NCI-H2171 treated with DMSO at 0.1 percent for 48 hours (cell line): Measurements from ENCODE around the gene CEL.
"Not testable (repeated sequence)": the region's sequence is repeated elsewhere in the genome, so short reads cannot be mapped to it uniquely, and the experiment has no call there.

Source experiments
- DNase-seq: peaks from one replicate; lab custom pipeline; 2025; lab: John Stamatoyannopoulos, UW

The CEL gene

DNA sequence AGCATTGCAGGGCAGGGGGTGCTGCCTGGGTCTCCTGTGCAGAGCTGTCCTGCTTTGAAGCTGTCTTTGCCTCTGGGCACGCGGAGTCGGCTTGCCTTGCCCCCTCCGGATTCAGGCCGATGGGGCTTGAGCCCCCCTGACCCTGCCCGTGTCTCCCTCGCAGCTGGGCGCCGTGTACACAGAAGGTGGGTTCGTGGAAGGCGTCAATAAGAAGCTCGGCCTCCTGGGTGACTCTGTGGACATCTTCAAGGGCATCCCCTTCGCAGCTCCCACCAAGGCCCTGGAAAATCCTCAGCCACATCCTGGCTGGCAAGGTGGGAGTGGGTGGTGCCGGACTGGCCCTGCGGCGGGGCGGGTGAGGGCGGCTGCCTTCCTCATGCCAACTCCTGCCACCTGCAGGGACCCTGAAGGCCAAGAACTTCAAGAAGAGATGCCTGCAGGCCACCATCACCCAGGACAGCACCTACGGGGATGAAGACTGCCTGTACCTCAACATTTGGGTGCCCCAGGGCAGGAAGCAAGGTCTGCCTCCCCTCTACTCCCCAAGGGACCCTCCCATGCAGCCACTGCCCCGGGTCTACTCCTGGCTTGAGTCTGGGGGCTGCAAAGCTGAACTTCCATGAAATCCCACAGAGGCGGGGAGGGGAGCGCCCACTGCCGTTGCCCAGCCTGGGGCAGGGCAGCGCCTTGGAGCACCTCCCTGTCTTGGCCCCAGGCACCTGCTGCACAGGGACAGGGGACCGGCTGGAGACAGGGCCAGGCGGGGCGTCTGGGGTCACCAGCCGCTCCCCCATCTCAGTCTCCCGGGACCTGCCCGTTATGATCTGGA lies 2.7 kb downstream of the CEL start:
- no peak for DNase-seq

- DNase-seq = no peak
Observed at GRCh38 chr9:133065070-133065388, 3.2 kb downstream of the CEL start.

DNA sequence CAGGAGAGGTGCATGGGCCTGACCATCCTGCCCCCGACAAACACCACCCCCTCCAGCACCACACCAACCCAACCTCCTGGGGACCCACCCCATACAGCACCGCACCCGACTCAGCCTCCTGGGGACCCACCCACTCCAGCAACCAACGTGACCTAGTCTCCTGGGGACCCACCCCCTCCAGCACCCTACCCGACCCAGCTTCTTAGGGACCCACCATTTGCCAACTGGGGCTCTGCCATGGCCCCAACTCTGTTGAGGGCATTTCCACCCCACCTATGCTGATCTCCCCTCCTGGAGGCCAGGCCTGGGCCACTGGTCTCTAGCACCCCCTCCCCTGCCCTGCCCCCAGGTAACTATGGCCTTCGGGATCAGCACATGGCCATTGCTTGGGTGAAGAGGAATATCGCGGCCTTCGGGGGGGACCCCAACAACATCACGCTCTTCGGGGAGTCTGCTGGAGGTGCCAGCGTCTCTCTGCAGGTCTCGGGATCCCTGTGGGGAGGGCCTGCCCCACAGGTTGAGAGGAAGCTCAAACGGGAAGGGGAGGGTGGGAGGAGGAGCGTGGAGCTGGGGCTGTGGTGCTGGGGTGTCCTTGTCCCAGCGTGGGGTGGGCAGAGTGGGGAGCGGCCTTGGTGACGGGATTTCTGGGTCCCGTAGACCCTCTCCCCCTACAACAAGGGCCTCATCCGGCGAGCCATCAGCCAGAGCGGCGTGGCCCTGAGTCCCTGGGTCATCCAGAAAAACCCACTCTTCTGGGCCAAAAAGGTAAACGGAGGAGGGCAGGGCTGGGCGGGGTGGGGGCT lies 4.6 kb downstream of the CEL start:
- no peak for DNase-seq

DNA sequence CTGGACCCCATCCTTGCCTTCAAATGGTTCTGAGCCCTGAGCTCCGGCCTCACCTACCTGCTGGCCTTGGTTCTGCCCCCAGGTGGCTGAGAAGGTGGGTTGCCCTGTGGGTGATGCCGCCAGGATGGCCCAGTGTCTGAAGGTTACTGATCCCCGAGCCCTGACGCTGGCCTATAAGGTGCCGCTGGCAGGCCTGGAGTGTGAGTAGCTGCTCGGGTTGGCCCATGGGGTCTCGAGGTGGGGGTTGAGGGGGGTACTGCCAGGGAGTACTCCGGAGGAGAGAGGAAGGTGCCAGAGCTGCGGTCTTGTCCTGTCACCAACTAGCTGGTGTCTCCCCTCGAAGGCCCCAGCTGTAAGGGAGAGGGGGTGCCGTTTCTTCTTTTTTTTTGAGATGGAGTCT lies 5.2 kb downstream of the CEL start:
- DNase-seq = no peak

GRCh38 chr9:133067813-133068212 lies 6.0 kb downstream of the CEL start:
- DNase-seq = peak; percentile 34

- not testable (repeated sequence) for DNase-seq
Observed at GRCh38 chr9:133068431-133068830, 6.7 kb downstream of the CEL start.

DNA sequence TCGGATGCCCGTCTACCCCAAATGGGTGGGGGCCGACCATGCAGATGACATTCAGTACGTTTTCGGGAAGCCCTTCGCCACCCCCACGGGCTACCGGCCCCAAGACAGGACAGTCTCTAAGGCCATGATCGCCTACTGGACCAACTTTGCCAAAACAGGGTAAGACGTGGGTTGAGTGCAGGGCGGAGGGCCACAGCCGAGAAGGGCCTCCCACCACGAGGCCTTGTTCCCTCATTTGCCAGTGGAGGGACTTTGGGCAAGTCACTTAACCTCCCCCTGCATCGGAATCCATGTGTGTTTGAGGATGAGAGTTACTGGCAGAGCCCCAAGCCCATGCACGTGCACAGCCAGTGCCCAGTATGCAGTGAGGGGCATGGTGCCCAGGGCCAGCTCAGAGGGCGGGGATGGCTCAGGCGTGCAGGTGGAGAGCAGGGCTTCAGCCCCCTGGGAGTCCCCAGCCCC lies 8.8 kb downstream of the CEL start:
- not testable (repeated sequence) for DNase-seq

- not testable (repeated sequence) for DNase-seq
Observed at GRCh38 chr9:133070985-133071384, 9.2 kb downstream of the CEL start.

- DNase-seq = no peak
Observed at GRCh38 chr9:133071484-133072150, 9.8 kb downstream of the CEL start.

DNA sequence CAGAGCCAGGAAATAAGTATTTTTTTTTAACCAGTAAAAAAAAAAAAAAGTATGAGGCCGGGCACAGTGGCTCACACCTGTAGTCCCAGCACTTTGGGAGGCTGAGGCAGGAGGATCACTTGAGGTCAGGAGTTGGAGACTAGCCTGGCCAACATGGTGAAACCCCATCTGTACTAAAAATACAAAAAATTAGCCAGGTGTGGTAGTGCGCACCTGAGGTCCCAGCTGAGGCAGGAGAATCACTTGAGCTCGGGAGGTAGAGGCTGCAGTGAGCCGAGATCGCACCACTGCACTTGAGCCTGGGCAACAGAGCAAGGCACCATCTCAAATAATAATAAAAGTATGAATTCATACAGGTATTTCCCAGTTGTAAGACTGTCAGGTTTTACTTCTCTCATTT lies 10.4 kb downstream of the CEL start:
- DNase-seq = not testable (repeated sequence)

DNA sequence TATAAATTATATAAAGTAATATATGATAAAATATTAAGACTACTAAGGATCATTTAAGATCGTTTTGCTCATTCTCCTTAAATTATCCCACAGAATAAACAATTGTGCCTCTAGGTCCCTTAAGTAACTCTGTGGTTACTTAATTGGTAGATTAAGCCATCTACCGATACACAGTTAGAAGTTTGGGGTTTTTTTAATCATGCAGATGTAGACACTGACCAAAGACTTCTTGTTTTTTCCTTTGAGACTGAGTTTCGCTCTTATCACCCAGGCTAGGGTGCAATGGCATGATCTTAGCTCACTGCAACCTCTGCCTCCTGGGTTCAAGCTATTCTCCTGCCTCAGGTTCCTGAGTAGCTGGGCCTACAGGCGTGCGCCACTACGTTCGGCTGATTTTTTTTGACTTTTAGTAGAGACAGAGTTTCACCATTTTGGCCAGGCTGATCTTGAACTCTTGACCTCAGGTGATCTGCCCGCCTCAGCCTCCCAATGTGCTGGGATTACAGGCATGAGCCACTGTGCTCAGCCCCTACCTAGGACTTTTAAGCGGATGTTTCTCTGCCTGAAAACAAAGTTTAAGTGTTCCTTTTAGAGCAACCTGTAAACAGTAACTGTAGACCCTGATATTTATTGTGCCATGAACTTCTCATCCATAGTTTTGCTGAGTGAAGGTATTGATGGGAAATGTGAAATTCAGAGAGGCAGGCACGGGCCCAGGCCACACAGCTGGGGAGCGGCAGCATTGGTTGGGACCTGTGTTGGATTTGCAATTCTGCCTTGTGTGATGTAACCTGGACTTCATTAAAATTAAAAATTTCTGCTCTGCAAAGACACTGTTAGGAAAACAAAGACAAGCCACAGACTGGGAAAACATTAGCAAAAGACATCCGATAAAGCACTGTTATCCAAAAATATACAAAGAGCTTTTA lies 11.6 kb downstream of the CEL start:
- DNase-seq = no peak

DNA sequence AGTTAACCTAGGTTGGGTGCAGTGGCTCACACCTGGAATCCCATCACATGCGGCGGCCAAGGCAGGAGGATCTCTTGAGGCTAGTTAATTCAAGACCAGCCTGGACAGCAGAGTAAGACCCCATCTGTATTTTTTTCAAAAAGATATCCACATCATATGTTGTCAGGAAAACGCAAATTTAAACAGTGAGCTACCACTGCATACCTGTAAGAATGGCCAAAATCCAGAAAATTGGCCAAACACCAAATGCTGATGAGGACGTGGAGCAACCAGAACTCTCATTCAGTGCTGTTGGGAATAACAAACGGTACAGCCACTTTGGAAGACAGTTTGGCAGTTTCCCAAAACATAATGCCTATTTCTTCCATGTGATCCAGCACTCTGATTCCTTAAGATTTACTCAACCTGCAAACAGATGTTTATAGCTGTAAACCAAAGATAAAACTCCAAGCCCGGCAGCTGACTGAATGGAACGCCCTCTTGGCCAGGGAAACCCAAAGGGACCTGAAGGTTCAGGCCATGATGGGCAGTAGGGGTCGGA lies 12.4 kb downstream of the CEL start:
- peak; percentile 29 for DNase-seq

DNA sequence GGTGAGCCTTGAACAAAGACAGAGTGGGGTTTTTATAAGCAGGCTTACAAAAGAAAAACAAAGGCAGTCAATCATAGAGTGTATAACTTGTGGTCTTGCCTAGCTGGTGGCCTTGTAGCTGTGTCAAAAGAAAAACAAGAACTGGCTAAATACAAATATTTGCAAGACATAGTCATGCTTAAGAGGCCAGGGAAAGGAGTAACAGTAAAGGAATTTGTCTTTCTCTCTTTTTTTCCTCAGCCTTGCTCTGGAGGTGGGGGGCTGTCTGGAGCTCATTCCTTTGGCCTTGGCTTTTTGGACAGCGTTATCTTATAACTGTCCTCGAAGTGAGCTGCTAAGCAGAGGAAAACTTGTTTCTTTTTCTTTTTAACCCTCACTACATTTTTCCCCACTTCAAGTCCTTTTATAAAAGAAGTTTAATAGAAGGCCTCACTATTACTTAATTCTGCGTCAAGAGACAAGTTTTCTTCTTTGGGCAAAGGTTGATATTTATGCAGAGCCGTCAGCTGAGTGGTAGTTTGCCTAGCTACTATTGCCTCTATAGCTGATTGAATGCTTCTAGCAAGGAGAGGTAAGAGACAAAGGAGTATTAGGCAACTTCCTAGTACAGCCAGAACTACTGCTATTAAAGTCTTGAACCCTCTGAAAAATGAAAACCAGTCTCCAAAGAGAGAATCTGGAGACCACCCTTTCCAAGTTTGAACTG lies 14.3 kb downstream of the CEL start:
- DNase-seq = no peak

GRCh38 chr9:133076691-133077090 lies 14.9 kb downstream of the CEL start:
- no peak for DNase-seq

DNA sequence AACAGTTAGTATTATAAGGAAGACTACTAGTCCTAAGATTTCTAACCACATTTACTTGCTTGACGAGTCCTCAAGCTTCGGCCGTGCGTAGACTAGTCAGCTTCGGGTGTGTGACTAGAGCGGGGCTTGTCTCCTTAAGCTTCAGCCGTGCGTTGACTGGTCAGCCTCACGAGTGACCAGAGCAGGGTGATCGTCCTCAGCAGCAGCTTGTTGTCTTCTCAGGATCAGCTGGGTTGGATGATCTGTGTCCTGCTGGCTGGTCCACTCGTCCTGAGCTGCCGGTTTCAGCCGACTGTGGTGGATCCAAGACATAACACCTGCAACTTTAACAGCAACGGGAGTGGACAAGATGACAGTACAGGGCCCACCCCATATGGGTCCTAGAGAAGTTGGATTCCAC lies 16.7 kb downstream of the CEL start:
- DNase-seq = no peak

- DNase-seq = no peak
Observed at GRCh38 chr9:133080161-133080560, 18.4 kb downstream of the CEL start.

GRCh38 chr9:133080786-133081779 lies 19.3 kb downstream of the CEL start:
- not testable (repeated sequence) for DNase-seq

- DNase-seq = not testable (repeated sequence)
Observed at GRCh38 chr9:133081957-133082644, 20.3 kb downstream of the CEL start.

DNA sequence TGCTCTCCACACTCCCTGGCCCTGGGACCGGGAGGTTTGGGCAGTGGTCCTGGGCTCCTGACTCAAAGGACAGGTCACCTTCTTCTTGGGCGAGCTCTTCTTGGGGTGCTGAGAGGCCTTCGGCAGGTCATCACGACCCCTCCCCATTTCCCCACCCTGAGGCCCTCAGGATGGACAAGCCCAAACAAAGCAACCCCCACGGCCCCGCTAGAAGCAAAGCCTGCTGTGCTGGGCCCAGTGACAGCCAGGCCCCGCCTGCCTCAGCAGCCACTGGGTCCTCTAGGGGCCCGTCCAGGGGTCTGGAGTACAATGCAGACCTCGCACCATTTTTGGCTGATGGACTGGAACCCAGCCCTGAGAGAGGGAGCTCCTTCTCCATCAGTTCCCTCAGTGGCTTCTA lies 21.9 kb downstream of the CEL start:
- DNase-seq = not testable (repeated sequence)
